ENCODE data around the gene H3-3A. TPM values are rescaled to one million over a fixed set of nuclear protein-coding genes. Genes with fewer than 3 reads are reported as not detected.

H3-3A gene
- total RNA-seq, 1 donor from 2014 or later, result 600 TPM

DNA sequence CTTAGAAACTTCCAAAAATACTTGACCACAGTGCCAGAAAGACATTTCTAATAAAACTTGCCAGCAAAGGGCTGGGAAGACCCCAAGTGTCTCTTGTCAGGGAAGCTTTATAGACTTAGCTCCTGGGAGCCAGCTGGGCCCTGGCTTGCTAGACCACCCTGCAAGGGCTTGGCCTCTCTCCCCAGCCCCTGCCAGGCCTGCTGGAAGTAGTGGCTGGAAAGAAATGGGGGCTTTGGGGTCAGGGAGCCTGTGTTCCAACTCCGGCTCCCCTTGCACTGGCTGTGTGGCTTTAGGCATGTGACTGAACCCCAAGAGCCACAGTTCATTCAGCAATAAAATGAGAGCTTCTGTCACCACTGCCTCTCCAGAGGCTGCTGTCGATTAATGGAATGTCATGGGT, 31.1 kb downstream of the H3-3A start:
- no peaks in the 10 kb centered on the region for H3K4me1 Mint-ChIP-seq
- DNase-seq (no peak), ATAC-seq (ENCODE audit: low read depth) (no peak)
- H3K27ac Mint-ChIP-seq, result no peak overlapping the region
- no peaks in the 10 kb centered on the region for H3K36me3 Mint-ChIP-seq (ENCODE audit: low read depth)
- H3K9me3 Mint-ChIP-seq, result no peaks in the 10 kb centered on the region
- TF ChIP-seq, protein P1, sequence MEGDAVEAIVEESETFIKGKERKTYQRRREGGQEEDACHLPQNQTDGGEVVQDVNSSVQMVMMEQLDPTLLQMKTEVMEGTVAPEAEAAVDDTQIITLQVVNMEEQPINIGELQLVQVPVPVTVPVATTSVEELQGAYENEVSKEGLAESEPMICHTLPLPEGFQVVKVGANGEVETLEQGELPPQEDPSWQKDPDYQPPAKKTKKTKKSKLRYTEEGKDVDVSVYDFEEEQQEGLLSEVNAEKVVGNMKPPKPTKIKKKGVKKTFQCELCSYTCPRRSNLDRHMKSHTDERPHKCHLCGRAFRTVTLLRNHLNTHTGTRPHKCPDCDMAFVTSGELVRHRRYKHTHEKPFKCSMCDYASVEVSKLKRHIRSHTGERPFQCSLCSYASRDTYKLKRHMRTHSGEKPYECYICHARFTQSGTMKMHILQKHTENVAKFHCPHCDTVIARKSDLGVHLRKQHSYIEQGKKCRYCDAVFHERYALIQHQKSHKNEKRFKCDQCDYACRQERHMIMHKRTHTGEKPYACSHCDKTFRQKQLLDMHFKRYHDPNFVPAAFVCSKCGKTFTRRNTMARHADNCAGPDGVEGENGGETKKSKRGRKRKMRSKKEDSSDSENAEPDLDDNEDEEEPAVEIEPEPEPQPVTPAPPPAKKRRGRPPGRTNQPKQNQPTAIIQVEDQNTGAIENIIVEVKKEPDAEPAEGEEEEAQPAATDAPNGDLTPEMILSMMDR (IDR thresholded peaks at IDR 0.05), result no peak
- POLR2A ChIA-PET, result interaction anchor here (1.2 to 2.0 kb wide), 3 partner anchors 10 to 16 kb away, joined by 4 to 9 read pairs (median 5); no protein-coding TSS in a partner anchor
- intact Hi-C loops (cut with micrococcal nuclease), result no loop called here
- H3K27me3 Mint-ChIP-seq, result no peaks in the 10 kb centered on the region
- CTCF ChIA-PET, result no interaction called here
- H3K4me3 Mint-ChIP-seq, result no peak overlapping the region

DNA sequence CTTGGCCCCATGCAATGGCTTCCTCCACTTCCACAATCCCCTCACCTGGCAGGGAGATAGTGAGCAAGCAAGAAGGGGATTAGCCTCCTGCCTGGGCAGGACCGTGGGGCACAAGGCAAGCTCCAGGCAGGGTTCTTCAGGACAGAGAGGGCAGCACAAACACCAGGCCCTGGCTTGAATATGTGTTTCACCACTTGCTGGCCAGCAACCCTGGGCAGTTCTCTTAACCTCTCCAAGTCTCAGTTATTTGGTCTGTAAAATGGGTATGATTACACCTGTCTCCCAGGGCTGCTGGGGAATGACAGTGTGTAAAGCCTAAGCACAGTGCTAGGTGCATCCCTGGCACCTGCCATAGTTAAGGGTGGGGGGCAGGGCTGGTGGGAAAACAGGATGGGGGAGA, 31.9 kb downstream of the H3-3A start:
- DNase-seq, result no peak
- CTCF ChIA-PET, result interaction anchor here (1.2 kb wide), 1 partner anchor 30 kb away, joined by 3 read pairs; no protein-coding TSS in a partner anchor
- TF ChIP-seq, protein P1 (IDR thresholded peaks at IDR 0.05), result no peak
- H3K27me3 Mint-ChIP-seq, result no peaks in the 10 kb centered on the region
- no peak overlapping the region for H3K27ac Mint-ChIP-seq
- no peaks in the 10 kb centered on the region for H3K9me3 Mint-ChIP-seq
- intact Hi-C loops (cut with micrococcal nuclease), result no loop called here
- POLR2A ChIA-PET, result interaction anchor here (0.7 to 2.0 kb wide), 3 partner anchors 10 to 16 kb away, joined by 3 to 9 read pairs (median 4); no protein-coding TSS in a partner anchor
- H3K36me3 Mint-ChIP-seq (ENCODE audit: low read depth), result no peaks in the 10 kb centered on the region
- H3K4me3 Mint-ChIP-seq, result no peak overlapping the region
- ATAC-seq (ENCODE audit: low read depth), result no peak
- H3K4me1 Mint-ChIP-seq, result no peaks in the 10 kb centered on the region

DNA sequence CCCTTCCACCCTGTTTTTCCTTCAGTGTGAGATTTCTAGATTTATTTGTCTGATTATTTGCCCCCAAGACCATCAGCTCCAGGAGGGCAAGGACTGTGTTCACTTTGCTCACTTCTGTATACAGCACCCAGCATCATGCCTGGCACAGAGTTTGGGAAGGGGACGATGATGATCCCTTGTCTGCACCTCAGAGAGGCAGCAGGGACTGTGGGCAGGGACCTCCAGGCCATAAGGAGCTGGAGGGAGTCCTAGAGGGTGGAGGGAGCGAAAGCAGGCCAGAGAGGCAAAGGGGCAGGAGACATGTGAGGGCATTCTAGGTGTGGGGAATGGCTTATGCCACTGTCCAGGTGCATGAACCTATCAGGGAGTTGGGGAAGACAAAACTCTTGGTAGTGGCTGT, 32.8 kb downstream of the H3-3A start:
- intact Hi-C loops (cut with micrococcal nuclease), result no loop called here
- Mint-ChIP-seq H3K36me3 (ENCODE audit: low read depth) (no peaks in the 10 kb centered on the region), H3K4me3 (no peak overlapping the region), H3K9me3 (no peaks in the 10 kb centered on the region), H3K27ac (no peak overlapping the region), H3K27me3 (no peaks in the 10 kb centered on the region), H3K4me1 (peaks cover 7% of the 10 kb centered on the region)
- no peak for DNase-seq
- POLR2A ChIA-PET, result interaction anchor here (2.0 kb wide), 1 partner anchor 15 kb away, joined by 4 read pairs; no protein-coding TSS in a partner anchor
- CTCF ChIA-PET, result interaction anchor here (1.2 kb wide), 1 partner anchor 30 kb away, joined by 3 read pairs; no protein-coding TSS in a partner anchor
- ATAC-seq (ENCODE audit: low read depth), result no peak
- TF ChIP-seq, protein P1 (IDR thresholded peaks at IDR 0.05), result no peak

DNA sequence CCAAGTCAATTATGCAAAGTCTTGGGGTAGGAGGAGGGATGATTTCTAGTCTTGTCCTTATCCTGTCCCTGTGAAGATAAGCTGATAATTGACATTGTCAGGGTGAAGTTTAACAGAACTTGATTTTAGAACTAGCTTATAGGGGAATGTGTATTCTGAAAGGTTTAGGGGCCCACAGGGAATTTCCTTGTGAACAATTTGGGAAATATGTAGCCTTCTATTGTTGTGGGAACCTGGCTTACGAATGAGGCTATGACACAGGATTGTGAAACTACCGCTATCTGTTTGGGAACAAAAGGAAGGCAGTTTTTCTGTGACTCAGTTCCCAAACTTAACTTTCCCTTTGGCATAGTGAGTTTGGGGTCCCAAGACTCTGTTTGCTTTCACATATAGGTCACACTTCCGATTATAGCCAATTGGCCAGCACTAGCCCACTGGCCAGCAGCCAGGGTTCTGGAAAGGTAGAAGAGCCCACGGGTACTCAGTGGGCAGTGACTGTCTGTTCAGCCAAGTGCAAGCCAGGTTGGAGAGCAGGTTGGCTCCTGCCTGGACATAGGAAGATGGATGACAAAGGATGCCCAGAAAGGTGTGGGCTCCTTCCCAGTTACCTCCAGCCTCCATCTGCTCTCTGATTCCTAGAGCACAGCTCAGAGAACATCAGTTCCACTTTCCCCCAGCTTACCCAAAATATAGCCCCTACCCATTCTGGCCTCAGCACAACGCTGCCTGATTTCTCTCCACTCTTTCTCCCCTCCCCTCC, 35.5 kb downstream of the H3-3A start:
- H3K27ac Mint-ChIP-seq, result no peak overlapping the region
- DNase-seq, result no peak
- H3K4me1 Mint-ChIP-seq, result peaks cover 13% of the 10 kb centered on the region
- ChIA-PET POLR2A (interaction anchor here (0.6 to 1.2 kb wide), 4 partner anchors 7 to 20 kb away, joined by 4 to 15 read pairs (median 5); no protein-coding TSS in a partner anchor), CTCF (interaction anchor here (2.1 kb wide), 1 partner anchor 33 kb away, joined by 7 read pairs; no protein-coding TSS in a partner anchor)
- no peaks in the 10 kb centered on the region for H3K27me3 Mint-ChIP-seq
- H3K36me3 Mint-ChIP-seq (ENCODE audit: low read depth), result no peaks in the 10 kb centered on the region
- intact Hi-C loops (cut with micrococcal nuclease), result no loop called here
- H3K4me3 Mint-ChIP-seq, result no peak overlapping the region
- ATAC-seq (ENCODE audit: low read depth), result no peak
- no peaks in the 10 kb centered on the region for H3K9me3 Mint-ChIP-seq
- TF ChIP-seq, protein P1 (IDR thresholded peaks at IDR 0.05), result no peak
